SJCRH30 (cell line): Measurements from ENCODE around the gene ANKRD35. TPM values are rescaled to one million over a fixed set of nuclear protein-coding genes. Genes with fewer than 3 reads are reported as not detected.
"Not testable (repeated sequence)": the region's sequence is repeated elsewhere in the genome, so short reads cannot be mapped to it uniquely, and the experiment has no call there.

Experiments used
- DNase-seq, 2 experiments: peaks; one replicate each; pipeline ENCODE4 v3.0.0-alpha.2; 2015 to 2020
- H3K27ac ChIP-seq: fragments of 250-450 bp; sonication (Bioruptor Pico); 2 replicates; pipeline ENCODE4 v1.5.1; 2020; ENCODE audit warnings: mild to moderate bottlenecking, moderate library complexity
- H3K27me3 ChIP-seq: fragments of 250-450 bp; sonication (Bioruptor Pico); 2 replicates; pipeline ENCODE4 v1.5.1; 2020; ENCODE audit warnings: mild to moderate bottlenecking, moderate library complexity
- H3K36me3 ChIP-seq: fragments of 250-450 bp; sonication (Bioruptor Pico); 2 replicates; pipeline ENCODE4 v1.5.1; 2020; ENCODE audit warnings: mild to moderate bottlenecking, moderate library complexity
- H3K4me1 ChIP-seq: fragments of 250-450 bp; sonication (Bioruptor Pico); 2 replicates; pipeline ENCODE4 v1.5.1; 2020; ENCODE audit warnings: mild to moderate bottlenecking, moderate library complexity
- H3K4me3 ChIP-seq: fragments of 250-450 bp; sonication (Bioruptor Pico); 2 replicates; pipeline ENCODE4 v1.5.1; 2020; ENCODE audit warnings: mild to moderate bottlenecking, moderate library complexity
- H3K9me3 ChIP-seq: fragments of 250-450 bp; sonication (Bioruptor Pico); replicated peaks from 2 replicates; pipeline ENCODE4 v1.5.1; 2020; ENCODE audit warnings: mild to moderate bottlenecking, moderate library complexity
- total RNA-seq: library from RNA; depleted of rRNA; stranded (reverse); fragments of >200 nt; shearing (Covaris generic); gene quantifications from 2 replicates; pipeline ENCODE4 v1.2.3, GENCODE V29; 2014; rRNA removed

Gene ANKRD35
- not detected in 2 replicates for total RNA-seq

GRCh38 chr1:145885738-145886287 is at the start of gene ANKRD35:
TSS of gene ANKRD35 (minus strand) at chr1:145885866. CDS start at chr1:145885758, 108 bp downstream.
- peak within 1 kb of the TSS; percentile 75 for H3K4me3 ChIP-seq
- H3K9me3 ChIP-seq = no peaks in the 10 kb centered on the region
- H3K27me3 ChIP-seq = no peaks in the 10 kb centered on the region
- peak; percentile 75 to 79 for DNase-seq
- no peak within 1 kb of the TSS for H3K27ac ChIP-seq
- H3K36me3 ChIP-seq = no peaks in the 10 kb centered on the region
- H3K4me1 ChIP-seq = peaks cover 3% of the 10 kb centered on the region; the same call in 1 of the 2 replicates

GRCh38 chr1:145932522-145933009 is 46.9 kb upstream of the ANKRD35 start:
- H3K36me3 ChIP-seq, H3K9me3 ChIP-seq, H3K27me3 ChIP-seq, H3K4me3 ChIP-seq, H3K4me1 ChIP-seq, DNase-seq, H3K27ac ChIP-seq: not testable (repeated sequence)

- no peaks in the 10 kb centered on the region for H3K27me3 ChIP-seq
- peaks cover 12% of the 10 kb centered on the region for H3K36me3 ChIP-seq
- H3K9me3 ChIP-seq = no peaks in the 10 kb centered on the region
- peaks cover 8% of the 10 kb centered on the region for H3K4me1 ChIP-seq
- peak overlapping the region; percentile 78 for H3K4me3 ChIP-seq
- DNase-seq = no peak
- H3K27ac ChIP-seq = peak overlapping the region; percentile 86
These were observed 42.4 kb upstream of the ANKRD35 start for GRCh38 chr1:145927916-145928643.

- Histone ChIP-seq H3K27me3 (no peaks in the 10 kb centered on the region), H3K36me3 (peaks cover 12% of the 10 kb centered on the region), H3K9me3 (no peaks in the 10 kb centered on the region), H3K4me3 (peak within 1 kb of the TSS; percentile 78), H3K4me1 (peaks cover 6% of the 10 kb centered on the region), H3K27ac (peak within 1 kb of the TSS; percentile 86)
- DNase-seq = peak; percentile 96 to 98
These were observed 41.6 kb upstream of the ANKRD35 start, which contains the start of gene RBM8A for GRCh38 chr1:145927063-145927886. TSS of gene RBM8A (minus strand) at chr1:145927484. CDS start at chr1:145927426, 58 bp downstream.

- Histone ChIP-seq H3K27ac (peak overlapping the region; percentile 86), H3K4me1 (peaks cover 6% of the 10 kb centered on the region), H3K36me3 (peaks cover 12% of the 10 kb centered on the region), H3K9me3 (no peaks in the 10 kb centered on the region), H3K4me3 (peak overlapping the region; percentile 78), H3K27me3 (no peaks in the 10 kb centered on the region)
- DNase-seq = peak; percentile 27 to 39
These were observed 41.0 kb upstream of the ANKRD35 start for GRCh38 chr1:145926686-145927062.

- peaks cover 15% of the 10 kb centered on the region for H3K36me3 ChIP-seq
- no peak overlapping the region for H3K27ac ChIP-seq
- H3K27me3 ChIP-seq = no peaks in the 10 kb centered on the region
- H3K9me3 ChIP-seq = no peaks in the 10 kb centered on the region
- H3K4me3 ChIP-seq = no peak overlapping the region
- peaks cover 12% of the 10 kb centered on the region for H3K4me1 ChIP-seq
- no peak for DNase-seq
These were observed 36.6 kb upstream of the ANKRD35 start for GRCh38 chr1:145922266-145922665.

- not testable (repeated sequence) for H3K9me3 ChIP-seq, DNase-seq, H3K4me3 ChIP-seq, H3K4me1 ChIP-seq, H3K27me3 ChIP-seq, H3K27ac ChIP-seq, H3K36me3 ChIP-seq
These were observed 34.6 kb upstream of the ANKRD35 start for GRCh38 chr1:145920297-145920696.

- Histone ChIP-seq H3K27ac (peak overlapping the region; percentile 51), H3K36me3 (peaks cover 6% of the 10 kb centered on the region), H3K9me3 (no peaks in the 10 kb centered on the region), H3K4me1 (peaks cover 6% of the 10 kb centered on the region; the same call in 1 of the 2 replicates), H3K27me3 (no peaks in the 10 kb centered on the region), H3K4me3 (peak overlapping the region; percentile 85)
- DNase-seq = peak; percentile 30 to 47
These were observed 33.6 kb upstream of the ANKRD35 start for GRCh38 chr1:145918992-145919939.

GRCh38 chr1:145918144-145918991 is 32.7 kb upstream of the ANKRD35 start, which contains the start of gene PEX11B:
TSS of gene PEX11B (minus strand) at chr1:145918717. CDS start at chr1:145918688, 29 bp downstream.
- Histone ChIP-seq H3K4me1 (peaks cover 6% of the 10 kb centered on the region; the same call in 1 of the 2 replicates), H3K27ac (peak within 1 kb of the TSS; percentile 51), H3K9me3 (no peaks in the 10 kb centered on the region), H3K27me3 (no peaks in the 10 kb centered on the region), H3K36me3 (peaks cover 5% of the 10 kb centered on the region), H3K4me3 (peak within 1 kb of the TSS; percentile 85)
- peak; percentile 81 to 84 for DNase-seq

- Histone ChIP-seq H3K27ac (no peak overlapping the region), H3K36me3 (0 out of 2 replicates have a peak, but pooled peaks cover 2% of the 10 kb centered on the region), H3K9me3 (no peaks in the 10 kb centered on the region), H3K4me3 (peak overlapping the region; percentile 85), H3K27me3 (no peaks in the 10 kb centered on the region), H3K4me1 (peaks cover 6% of the 10 kb centered on the region; the same call in 1 of the 2 replicates)
- no peak for DNase-seq
These were observed 31.9 kb upstream of the ANKRD35 start for GRCh38 chr1:145917595-145917994.

GRCh38 chr1:145916745-145917144 is 31.1 kb upstream of the ANKRD35 start:
- Histone ChIP-seq H3K36me3 (0 out of 2 replicates have a peak, but pooled peaks cover 2% of the 10 kb centered on the region), H3K27me3 (no peaks in the 10 kb centered on the region), H3K27ac (no peak overlapping the region), H3K4me3 (no peak overlapping the region), H3K9me3 (no peaks in the 10 kb centered on the region), H3K4me1 (peaks cover 6% of the 10 kb centered on the region; the same call in 1 of the 2 replicates)
- no peak for DNase-seq

GRCh38 chr1:145912128-145912641 is 26.5 kb upstream of the ANKRD35 start:
- 0 out of 2 replicates have a peak, but pooled peaks cover 2% of the 10 kb centered on the region for H3K4me1 ChIP-seq
- no peak overlapping the region for H3K4me3 ChIP-seq
- H3K36me3 ChIP-seq = peaks cover 7% of the 10 kb centered on the region; the same call in 1 of the 2 replicates
- DNase-seq = no peak
- no peaks in the 10 kb centered on the region for H3K9me3 ChIP-seq
- H3K27me3 ChIP-seq = no peaks in the 10 kb centered on the region
- H3K27ac ChIP-seq = no peak overlapping the region
